GM23338 (cell line): ENCODE results near the gene RBL1. TPM values are rescaled to one million over a fixed set of nuclear protein-coding genes. Genes with fewer than 3 reads are reported as not detected.

Source experiments
- ATAC-seq: fragments of 200-7000 bp; cut with Tn5 transposase; 3 replicates; pipeline ENCODE4 v1.9.1; 2020
- DNase-seq: peaks from one replicate; pipeline ENCODE4 v3.0.0-alpha.2; 2015; ENCODE audit warnings: low spot score
- H2AFZ ChIP-seq: fragments of 200-600 bp; sonication (generic); 2 replicates; pipeline ENCODE4 v1.8.0; 2016; ENCODE audit warnings: antibody characterized with exemption, mild to moderate bottlenecking, moderate library complexity
- H3F3A ChIP-seq: fragments of 200-600 bp; sonication (generic); replicated peaks from 2 replicates; pipeline ENCODE4 v1.8.0; 2017; ENCODE audit warnings: antibody characterized with exemption, mixed run types, low read depth
- H3K27ac ChIP-seq: fragments of 200-600 bp; sonication (generic); 2 replicates; pipeline ENCODE4 v1.6.1; 2016; ENCODE audit warnings: low read depth
- H3K27me3 ChIP-seq: fragments of 200-600 bp; sonication (generic); 2 replicates; pipeline ENCODE4 v1.8.0; 2016; ENCODE audit warnings: mild to moderate bottlenecking, mixed run types, moderate library complexity; ENCODE audit not compliant: insufficient read depth
- H3K36me3 ChIP-seq: fragments of 200-600 bp; sonication (generic); 2 replicates; pipeline ENCODE4 v1.8.0; 2016; ENCODE audit warnings: mild to moderate bottlenecking; ENCODE audit not compliant: insufficient read depth
- H3K4me1 ChIP-seq: fragments of 200-600 bp; sonication (generic); 2 replicates; pipeline ENCODE4 v1.8.0; 2016; ENCODE audit warnings: mild to moderate bottlenecking, moderate library complexity; ENCODE audit not compliant: insufficient read depth
- H3K4me2 ChIP-seq: fragments of 200-600 bp; sonication (generic); 2 replicates; pipeline ENCODE4 v1.7.1; 2017; ENCODE audit warnings: mixed run types
- H3K4me3 ChIP-seq: fragments of 200-600 bp; sonication (generic); 2 replicates; pipeline ENCODE4 v1.6.1; 2016; ENCODE audit warnings: mixed run types
- H3K79me2 ChIP-seq: fragments of 200-600 bp; sonication (generic); replicated peaks from 2 replicates; pipeline ENCODE4 v1.8.0; 2017; ENCODE audit warnings: mild to moderate bottlenecking; ENCODE audit not compliant: insufficient read depth
- H3K9me2 ChIP-seq: fragments of 200-600 bp; sonication (generic); 2 replicates; pipeline ENCODE4 v1.8.0; 2017; ENCODE audit not compliant: insufficient read depth
- H4K20me1 ChIP-seq: fragments of 200-600 bp; sonication (generic); replicated peaks from 2 replicates; pipeline ENCODE4 v1.8.0; 2017; ENCODE audit warnings: mild to moderate bottlenecking; ENCODE audit not compliant: insufficient read depth
- H3K27ac Mint-ChIP-seq: 2 replicates; pipeline ENCODE4 v1.8.0; 2020; ENCODE audit warnings: inconsistent platforms, mild to moderate bottlenecking, moderate library complexity, mixed read lengths
- H3K27me3 Mint-ChIP-seq: 3 replicates; pipeline ENCODE4 v1.8.0; 2022; ENCODE audit warnings: low read depth, mild to moderate bottlenecking, moderate library complexity, mixed read lengths, inconsistent platforms; ENCODE audit not compliant: insufficient read depth, poor library complexity
- H3K36me3 Mint-ChIP-seq: 3 replicates; pipeline ENCODE4 v1.8.0; 2021; ENCODE audit warnings: low read depth, mild to moderate bottlenecking, inconsistent platforms, moderate library complexity, mixed read lengths
- H3K4me1 Mint-ChIP-seq: 3 replicates; pipeline ENCODE4 v1.8.0; 2020; ENCODE audit warnings: mild to moderate bottlenecking, inconsistent platforms, mixed read lengths
- H3K4me3 Mint-ChIP-seq: 3 replicates; pipeline ENCODE4 v1.8.0; 2021; ENCODE audit warnings: moderate library complexity, mild to moderate bottlenecking, inconsistent platforms, mixed read lengths
- H3K9me3 Mint-ChIP-seq: 3 replicates; pipeline ENCODE4 v1.8.0; 2020; ENCODE audit warnings: moderate library complexity, mild to moderate bottlenecking, inconsistent platforms, mixed read lengths
- CREB1 ChIP-seq: fragments of 250-450 bp; sonication (Bioruptor Pico); IDR thresholded peaks from 2 replicates; pipeline ENCODE4 v1.5.0; 2020; ENCODE audit warnings: low read depth, mild to moderate bottlenecking, moderate library complexity
- EZH2 ChIP-seq: fragments of 200-600 bp; sonication (generic); IDR thresholded peaks from one replicate; pipeline ENCODE4 v1.8.0; 2017; ENCODE audit warnings: antibody characterized with exemption, mild to moderate bottlenecking, low read depth; ENCODE audit not compliant: unreplicated experiment
- EZH2phosphoT487 ChIP-seq: fragments of 200-600 bp; sonication (generic); IDR thresholded peaks from one replicate; pipeline ENCODE4 v1.8.1; 2018; ENCODE audit warnings: antibody characterized with exemption; ENCODE audit not compliant: unreplicated experiment
- JUNB ChIP-seq: IDR thresholded peaks from one replicate; pipeline ENCODE4 v1.6.1; 2016; ENCODE audit warnings: antibody characterized with exemption; ENCODE audit not compliant: unreplicated experiment
- STAT1 ChIP-seq: IDR thresholded peaks from one replicate; pipeline ENCODE4 v1.6.1; 2016; ENCODE audit warnings: antibody characterized with exemption; ENCODE audit not compliant: unreplicated experiment
- ZNF114 ChIP-seq: fragments of 250-450 bp; sonication (Bioruptor Pico); IDR thresholded peaks from 2 replicates; pipeline ENCODE4 v1.5.0; 2020; ENCODE audit warnings: mild to moderate bottlenecking, moderate library complexity
- ZNF331 ChIP-seq: fragments of 250-450 bp; sonication (Bioruptor Pico); IDR thresholded peaks from 2 replicates; pipeline ENCODE4 v1.5.0; 2020; ENCODE audit warnings: low read depth, mild to moderate bottlenecking, moderate library complexity
- polyA plus RNA-seq: library from polyadenylated mRNA; unstranded; fragments of >200 nt; fragmentation: Nextera tagmentation; extraction: Ambion mirVana; gene quantifications from 2 replicates; pipeline ENCODE4 v1.2.1, GENCODE V29; 2016
- total RNA-seq: library from RNA; depleted of rRNA; stranded (reverse); fragments of >200 nt; shearing (Covaris generic); gene quantifications from 2 replicates; pipeline ENCODE4 v1.2.3, GENCODE V29; 2014
- TF ChIP-seq, protein P1 (sequence below), 2 experiments: fragments of 200-600 bp in 1 of 2; sonication (generic) in 1 of 2; conservative IDR thresholded peaks; 2 replicates each; pipeline versions ENCODE4 v1.5.1 to v1.6.1; 2016 to 2017; ENCODE audit warnings: antibody characterized with exemption in 2 of 2, low read depth in 2 of 2, mild to moderate bottlenecking in 2 of 2, moderate library complexity in 1 of 2
- TF ChIP-seq, protein P2 (sequence below): IDR thresholded peaks from one replicate; pipeline ENCODE4 v1.6.1; 2018; ENCODE audit warnings: antibody characterized with exemption; ENCODE audit not compliant: unreplicated experiment
- TF ChIP-seq, protein P3 (sequence below): IDR thresholded peaks from 2 replicates; pipeline ENCODE4 v1.6.1; 2016; ENCODE audit warnings: antibody characterized with exemption
- TF ChIP-seq, protein P4 (sequence below): fragments of 250-450 bp; sonication (Bioruptor Pico); IDR thresholded peaks from 2 replicates; pipeline ENCODE4 v1.5.0; 2020; ENCODE audit warnings: mild to moderate bottlenecking, moderate library complexity

RBL1 gene
- total and polyA plus RNA-seq, 2 experiments from 2014 or later, result 6.4 to 12.6 TPM

DNA sequence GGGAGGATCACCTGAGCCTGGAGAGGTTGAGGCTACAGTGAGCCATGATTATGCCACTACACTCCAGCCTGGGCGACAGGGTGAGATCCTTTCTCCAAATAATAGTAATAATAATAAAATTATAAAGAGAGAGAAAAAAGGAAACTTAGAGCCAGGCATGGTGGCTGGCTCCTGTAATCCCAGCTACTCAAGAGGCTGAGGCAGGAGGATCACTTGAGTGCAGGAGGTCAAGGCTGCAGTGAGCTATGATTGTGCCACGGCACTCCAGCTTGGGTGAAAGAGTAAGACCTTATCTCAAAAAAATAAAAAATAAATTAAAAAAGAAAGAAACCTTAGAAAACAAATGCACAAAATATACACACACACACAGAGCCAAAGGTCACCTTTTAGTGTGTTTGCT is 139.1 kb downstream of the RBL1 start (continued):
- TF ChIP-seq STAT1 (no peak), EZH2phosphoT487 (no peak), ZNF331 (CRISPR knock-in tag) (no peak), EZH2 (no peak)
- TF ChIP-seq, protein P1, sequence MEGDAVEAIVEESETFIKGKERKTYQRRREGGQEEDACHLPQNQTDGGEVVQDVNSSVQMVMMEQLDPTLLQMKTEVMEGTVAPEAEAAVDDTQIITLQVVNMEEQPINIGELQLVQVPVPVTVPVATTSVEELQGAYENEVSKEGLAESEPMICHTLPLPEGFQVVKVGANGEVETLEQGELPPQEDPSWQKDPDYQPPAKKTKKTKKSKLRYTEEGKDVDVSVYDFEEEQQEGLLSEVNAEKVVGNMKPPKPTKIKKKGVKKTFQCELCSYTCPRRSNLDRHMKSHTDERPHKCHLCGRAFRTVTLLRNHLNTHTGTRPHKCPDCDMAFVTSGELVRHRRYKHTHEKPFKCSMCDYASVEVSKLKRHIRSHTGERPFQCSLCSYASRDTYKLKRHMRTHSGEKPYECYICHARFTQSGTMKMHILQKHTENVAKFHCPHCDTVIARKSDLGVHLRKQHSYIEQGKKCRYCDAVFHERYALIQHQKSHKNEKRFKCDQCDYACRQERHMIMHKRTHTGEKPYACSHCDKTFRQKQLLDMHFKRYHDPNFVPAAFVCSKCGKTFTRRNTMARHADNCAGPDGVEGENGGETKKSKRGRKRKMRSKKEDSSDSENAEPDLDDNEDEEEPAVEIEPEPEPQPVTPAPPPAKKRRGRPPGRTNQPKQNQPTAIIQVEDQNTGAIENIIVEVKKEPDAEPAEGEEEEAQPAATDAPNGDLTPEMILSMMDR (conservative IDR thresholded peaks at IDR 0.05; ENCODE audit: low read depth in 2 of 2), result no peak
- TF ChIP-seq, protein P2, sequence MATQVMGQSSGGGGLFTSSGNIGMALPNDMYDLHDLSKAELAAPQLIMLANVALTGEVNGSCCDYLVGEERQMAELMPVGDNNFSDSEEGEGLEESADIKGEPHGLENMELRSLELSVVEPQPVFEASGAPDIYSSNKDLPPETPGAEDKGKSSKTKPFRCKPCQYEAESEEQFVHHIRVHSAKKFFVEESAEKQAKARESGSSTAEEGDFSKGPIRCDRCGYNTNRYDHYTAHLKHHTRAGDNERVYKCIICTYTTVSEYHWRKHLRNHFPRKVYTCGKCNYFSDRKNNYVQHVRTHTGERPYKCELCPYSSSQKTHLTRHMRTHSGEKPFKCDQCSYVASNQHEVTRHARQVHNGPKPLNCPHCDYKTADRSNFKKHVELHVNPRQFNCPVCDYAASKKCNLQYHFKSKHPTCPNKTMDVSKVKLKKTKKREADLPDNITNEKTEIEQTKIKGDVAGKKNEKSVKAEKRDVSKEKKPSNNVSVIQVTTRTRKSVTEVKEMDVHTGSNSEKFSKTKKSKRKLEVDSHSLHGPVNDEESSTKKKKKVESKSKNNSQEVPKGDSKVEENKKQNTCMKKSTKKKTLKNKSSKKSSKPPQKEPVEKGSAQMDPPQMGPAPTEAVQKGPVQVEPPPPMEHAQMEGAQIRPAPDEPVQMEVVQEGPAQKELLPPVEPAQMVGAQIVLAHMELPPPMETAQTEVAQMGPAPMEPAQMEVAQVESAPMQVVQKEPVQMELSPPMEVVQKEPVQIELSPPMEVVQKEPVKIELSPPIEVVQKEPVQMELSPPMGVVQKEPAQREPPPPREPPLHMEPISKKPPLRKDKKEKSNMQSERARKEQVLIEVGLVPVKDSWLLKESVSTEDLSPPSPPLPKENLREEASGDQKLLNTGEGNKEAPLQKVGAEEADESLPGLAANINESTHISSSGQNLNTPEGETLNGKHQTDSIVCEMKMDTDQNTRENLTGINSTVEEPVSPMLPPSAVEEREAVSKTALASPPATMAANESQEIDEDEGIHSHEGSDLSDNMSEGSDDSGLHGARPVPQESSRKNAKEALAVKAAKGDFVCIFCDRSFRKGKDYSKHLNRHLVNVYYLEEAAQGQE, result no peak
- TF ChIP-seq, protein P3, sequence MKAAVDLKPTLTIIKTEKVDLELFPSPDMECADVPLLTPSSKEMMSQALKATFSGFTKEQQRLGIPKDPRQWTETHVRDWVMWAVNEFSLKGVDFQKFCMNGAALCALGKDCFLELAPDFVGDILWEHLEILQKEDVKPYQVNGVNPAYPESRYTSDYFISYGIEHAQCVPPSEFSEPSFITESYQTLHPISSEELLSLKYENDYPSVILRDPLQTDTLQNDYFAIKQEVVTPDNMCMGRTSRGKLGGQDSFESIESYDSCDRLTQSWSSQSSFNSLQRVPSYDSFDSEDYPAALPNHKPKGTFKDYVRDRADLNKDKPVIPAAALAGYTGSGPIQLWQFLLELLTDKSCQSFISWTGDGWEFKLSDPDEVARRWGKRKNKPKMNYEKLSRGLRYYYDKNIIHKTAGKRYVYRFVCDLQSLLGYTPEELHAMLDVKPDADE, result no peak

DNA sequence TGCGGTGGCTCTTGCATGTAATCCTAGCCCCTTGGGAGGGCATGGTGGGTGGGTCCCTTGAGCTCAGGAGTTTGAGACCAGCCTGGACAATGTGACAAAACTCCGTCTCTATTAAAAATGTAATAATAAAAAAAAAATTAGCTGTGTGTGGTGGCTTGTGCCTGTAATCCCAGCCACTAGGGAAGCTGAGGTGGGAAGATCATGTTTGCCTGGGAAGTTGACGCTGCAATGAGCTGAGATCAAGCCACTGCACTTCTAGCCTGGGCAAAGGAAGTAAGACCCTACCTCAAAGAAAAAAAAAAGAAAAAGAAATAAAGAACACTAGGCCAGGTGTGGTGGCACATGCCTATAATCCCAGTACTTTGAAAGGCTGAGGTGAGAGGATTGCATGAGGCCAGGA is 139.8 kb downstream of the RBL1 start:
- H3K9me3 Mint-ChIP-seq, result 0 out of 3 replicates have a peak, but pooled peaks cover 3% of the 10 kb centered on the region
- H3F3A ChIP-seq, result no peaks in the 10 kb centered on the region
- no peak overlapping the region for H3K4me2 ChIP-seq
- H3K27me3 Mint-ChIP-seq, result peaks cover 8% of the 10 kb centered on the region
- no peaks in the 10 kb centered on the region for H3K79me2 ChIP-seq
- no peak overlapping the region for H3K4me3 Mint-ChIP-seq
- no peak for DNase-seq
- 0 out of 3 replicates have a peak, but pooled peaks cover 3% of the 10 kb centered on the region for H3K36me3 Mint-ChIP-seq
- H3K4me3 ChIP-seq, result no peak overlapping the region
- no peaks in the 10 kb centered on the region for H3K36me3 ChIP-seq
- ATAC-seq, result no peak
- peaks cover 4% of the 10 kb centered on the region; the same call in 1 of the 3 replicates for H3K4me1 Mint-ChIP-seq
- H3K4me1 ChIP-seq, result peaks cover 5% of the 10 kb centered on the region
- no peaks in the 10 kb centered on the region for H3K9me2 ChIP-seq
- no peak overlapping the region for H2AFZ ChIP-seq
- H4K20me1 ChIP-seq, result no peaks in the 10 kb centered on the region; the same call in 1 of the 2 replicates
- H3K27me3 ChIP-seq, result no peaks in the 10 kb centered on the region
- no peak overlapping the region for H3K27ac ChIP-seq
- no peak overlapping the region for H3K27ac Mint-ChIP-seq
- TF ChIP-seq CREB1 (CRISPR knock-in tag) (no peak), ZNF114 (CRISPR knock-in tag) (no peak), JUNB (no peak), STAT1 (no peak)
- TF ChIP-seq, protein P4, sequence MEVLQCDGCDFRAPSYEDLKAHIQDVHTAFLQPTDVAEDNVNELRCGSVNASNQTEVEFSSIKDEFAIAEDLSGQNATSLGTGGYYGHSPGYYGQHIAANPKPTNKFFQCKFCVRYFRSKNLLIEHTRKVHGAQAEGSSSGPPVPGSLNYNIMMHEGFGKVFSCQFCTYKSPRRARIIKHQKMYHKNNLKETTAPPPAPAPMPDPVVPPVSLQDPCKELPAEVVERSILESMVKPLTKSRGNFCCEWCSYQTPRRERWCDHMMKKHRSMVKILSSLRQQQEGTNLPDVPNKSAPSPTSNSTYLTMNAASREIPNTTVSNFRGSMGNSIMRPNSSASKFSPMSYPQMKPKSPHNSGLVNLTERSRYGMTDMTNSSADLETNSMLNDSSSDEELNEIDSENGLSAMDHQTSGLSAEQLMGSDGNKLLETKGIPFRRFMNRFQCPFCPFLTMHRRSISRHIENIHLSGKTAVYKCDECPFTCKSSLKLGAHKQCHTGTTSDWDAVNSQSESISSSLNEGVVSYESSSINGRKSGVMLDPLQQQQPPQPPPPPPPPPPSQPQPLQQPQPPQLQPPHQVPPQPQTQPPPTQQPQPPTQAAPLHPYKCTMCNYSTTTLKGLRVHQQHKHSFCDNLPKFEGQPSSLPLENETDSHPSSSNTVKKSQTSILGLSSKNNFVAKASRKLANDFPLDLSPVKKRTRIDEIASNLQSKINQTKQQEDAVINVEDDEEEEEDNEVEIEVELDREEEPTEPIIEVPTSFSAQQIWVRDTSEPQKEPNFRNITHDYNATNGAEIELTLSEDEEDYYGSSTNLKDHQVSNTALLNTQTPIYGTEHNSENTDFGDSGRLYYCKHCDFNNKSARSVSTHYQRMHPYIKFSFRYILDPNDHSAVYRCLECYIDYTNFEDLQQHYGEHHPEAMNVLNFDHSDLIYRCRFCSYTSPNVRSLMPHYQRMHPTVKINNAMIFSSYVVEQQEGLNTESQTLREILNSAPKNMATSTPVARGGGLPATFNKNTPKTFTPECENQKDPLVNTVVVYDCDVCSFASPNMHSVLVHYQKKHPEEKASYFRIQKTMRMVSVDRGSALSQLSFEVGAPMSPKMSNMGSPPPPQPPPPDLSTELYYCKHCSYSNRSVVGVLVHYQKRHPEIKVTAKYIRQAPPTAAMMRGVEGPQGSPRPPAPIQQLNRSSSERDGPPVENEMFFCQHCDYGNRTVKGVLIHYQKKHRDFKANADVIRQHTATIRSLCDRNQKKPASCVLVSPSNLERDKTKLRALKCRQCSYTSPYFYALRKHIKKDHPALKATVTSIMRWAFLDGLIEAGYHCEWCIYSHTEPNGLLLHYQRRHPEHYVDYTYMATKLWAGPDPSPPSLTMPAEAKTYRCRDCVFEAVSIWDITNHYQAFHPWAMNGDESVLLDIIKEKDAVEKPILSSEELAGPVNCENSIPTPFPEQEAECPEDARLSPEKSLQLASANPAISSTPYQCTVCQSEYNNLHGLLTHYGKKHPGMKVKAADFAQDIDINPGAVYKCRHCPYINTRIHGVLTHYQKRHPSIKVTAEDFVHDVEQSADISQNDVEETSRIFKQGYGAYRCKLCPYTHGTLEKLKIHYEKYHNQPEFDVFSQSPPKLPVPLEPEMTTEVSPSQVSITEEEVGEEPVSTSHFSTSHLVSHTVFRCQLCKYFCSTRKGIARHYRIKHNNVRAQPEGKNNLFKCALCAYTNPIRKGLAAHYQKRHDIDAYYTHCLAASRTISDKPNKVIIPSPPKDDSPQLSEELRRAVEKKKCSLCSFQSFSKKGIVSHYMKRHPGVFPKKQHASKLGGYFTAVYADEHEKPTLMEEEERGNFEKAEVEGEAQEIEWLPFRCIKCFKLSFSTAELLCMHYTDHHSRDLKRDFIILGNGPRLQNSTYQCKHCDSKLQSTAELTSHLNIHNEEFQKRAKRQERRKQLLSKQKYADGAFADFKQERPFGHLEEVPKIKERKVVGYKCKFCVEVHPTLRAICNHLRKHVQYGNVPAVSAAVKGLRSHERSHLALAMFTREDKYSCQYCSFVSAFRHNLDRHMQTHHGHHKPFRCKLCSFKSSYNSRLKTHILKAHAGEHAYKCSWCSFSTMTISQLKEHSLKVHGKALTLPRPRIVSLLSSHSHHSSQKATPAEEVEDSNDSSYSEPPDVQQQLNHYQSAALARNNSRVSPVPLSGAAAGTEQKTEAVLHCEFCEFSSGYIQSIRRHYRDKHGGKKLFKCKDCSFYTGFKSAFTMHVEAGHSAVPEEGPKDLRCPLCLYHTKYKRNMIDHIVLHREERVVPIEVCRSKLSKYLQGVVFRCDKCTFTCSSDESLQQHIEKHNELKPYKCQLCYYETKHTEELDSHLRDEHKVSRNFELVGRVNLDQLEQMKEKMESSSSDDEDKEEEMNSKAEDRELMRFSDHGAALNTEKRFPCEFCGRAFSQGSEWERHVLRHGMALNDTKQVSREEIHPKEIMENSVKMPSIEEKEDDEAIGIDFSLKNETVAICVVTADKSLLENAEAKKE (CRISPR knock-in tag), result no peak
- TF ChIP-seq, protein P3, result no peak
